CD4-positive, alpha-beta T cell treated with Interleukin-6 for 4 hours (primary cell): ENCODE measurements around the gene MRPL14.
A peak's percentile ranks its signal among the peaks of the same experiment; 100 is the strongest.

Source experiments
- DNase-seq: peaks from one replicate; pipeline ENCODE4 v3.0.0-alpha.2; 2020; ENCODE audit warnings: mixed read lengths

The MRPL14 gene

GRCh38 chr6:44127186-44128019, at the start of gene MRPL14, which contains the start of gene TMEM63B:
TSS of gene MRPL14 (minus strand) at chr6:44127452. CDS start at chr6:44116611, 10,841 bp downstream.
TSS of gene TMEM63B (plus strand) at chr6:44127554. CDS start at chr6:44134585, 7,031 bp downstream.
- DNase-seq: peak; percentile 89

GRCh38 chr6:44176130-44176761, 49.0 kb upstream of the MRPL14 start:
- no peak for DNase-seq

DNA sequence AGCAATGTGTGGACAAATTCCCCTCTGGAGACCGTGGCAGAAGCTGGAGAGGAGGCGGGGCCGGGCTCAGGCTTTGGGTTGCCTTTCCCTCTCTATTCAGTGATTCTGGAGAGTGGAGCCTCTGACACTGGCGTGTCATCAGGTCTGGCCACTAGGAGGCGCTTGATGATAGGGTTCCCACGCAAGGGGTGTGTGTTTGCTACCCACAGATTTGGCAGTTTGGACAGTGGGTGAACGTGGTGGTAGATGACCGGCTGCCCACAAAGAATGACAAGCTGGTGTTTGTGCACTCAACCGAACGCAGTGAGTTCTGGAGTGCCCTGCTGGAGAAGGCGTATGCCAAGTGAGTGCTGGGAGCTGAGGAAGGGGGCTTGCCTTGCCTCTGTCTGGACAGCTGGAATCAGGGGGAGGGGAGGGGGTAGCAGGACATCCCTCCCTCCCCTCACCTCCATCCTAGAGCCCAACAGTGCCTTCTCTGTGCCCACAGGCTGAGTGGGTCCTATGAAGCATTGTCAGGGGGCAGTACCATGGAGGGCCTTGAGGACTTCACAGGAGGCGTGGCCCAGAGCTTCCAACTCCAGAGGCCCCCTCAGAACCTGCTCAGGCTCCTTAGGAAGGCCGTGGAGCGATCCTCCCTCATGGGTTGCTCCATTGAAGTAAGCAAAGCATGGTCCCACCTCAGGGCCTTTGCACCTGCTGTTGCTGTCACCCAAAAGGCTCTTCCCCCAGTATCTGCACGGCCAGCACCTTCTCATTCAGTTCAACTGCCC, 45.7 kb upstream of the MRPL14 start:
- DNase-seq: peak; percentile 81

DNA sequence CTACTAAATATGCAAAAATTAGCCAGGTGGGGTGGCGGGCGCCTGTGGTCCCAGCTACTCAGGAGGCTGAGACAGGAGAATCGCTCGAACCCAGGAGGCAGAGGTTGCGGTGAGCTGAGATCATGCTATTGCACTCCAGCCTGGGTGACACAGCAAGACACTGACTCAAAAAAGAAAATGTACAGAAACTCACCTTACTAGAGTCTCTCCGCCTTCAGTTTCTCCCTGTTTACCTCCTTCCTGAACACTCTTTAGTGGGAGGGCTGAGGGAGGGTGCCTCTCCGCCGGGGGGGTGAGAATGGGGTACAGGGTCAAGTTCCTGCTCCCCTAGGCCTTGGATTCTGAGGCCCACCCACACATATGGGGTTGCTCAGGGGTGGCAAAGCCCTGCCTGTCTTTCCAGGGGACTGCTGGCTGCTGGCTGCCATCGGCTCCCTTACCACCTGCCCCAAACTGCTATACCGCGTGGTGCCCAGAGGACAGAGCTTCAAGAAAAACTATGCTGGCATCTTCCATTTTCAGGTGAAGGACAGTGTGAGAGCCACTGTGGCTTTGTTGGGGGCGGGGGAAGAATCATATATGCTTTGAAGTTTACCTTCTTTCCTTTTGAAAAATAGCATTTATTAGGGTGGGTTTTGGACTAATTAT, 44.8 kb upstream of the MRPL14 start:
- DNase-seq: no peak

GRCh38 chr6:44169886-44170570, 42.8 kb upstream of the MRPL14 start:
- no peak for DNase-seq

GRCh38 chr6:44169154-44169553, 41.9 kb upstream of the MRPL14 start:
- no peak for DNase-seq

DNA sequence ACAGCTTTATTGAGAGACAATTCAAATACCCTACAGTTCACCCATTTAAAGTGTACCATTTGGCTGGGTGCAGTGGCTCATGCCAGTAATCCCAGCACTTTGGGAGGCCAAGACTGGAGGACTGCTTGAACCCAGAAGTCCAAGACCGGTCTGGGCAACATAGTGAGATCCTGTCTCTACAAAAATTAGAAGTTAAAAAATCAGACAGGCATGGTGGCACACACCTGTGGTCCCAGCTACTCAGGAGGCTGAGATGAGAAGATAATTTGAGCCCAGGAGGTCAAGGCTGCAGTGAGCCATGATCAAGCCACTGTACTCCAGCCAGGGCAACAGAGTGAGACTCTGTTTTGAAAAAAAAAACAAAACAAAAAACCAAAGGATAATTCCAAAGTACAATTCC, 40.3 kb upstream of the MRPL14 start:
- no peak for DNase-seq

DNA sequence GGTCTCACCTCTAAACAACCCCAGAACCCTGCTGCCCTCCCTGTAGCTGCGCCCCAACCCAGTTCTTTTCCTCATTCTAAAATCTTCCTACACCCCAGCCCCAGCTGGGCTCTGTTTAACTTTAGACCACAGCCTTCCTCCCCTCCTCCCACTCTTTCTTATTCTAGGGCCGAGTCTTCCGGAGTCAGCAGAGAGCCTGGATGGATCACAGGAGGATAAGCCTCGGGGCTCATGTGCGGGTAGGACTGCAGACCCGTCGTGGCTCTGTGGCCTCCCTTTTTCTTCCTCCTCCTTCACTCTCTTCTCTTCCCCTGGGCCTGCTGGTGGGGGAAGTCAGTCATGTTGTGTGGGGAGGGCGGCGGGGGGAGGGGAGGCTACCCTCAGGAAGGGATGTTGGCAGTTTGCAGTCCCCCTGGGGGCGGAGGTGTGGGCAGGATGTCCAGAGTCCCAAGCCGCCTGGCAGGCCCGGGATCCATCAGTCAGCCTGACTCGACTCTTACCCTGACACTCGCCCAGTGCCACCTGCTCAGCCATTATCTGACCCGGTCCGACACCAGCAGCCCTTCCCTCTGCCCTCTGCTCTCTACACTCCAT, 39.4 kb upstream of the MRPL14 start:
- DNase-seq: no peak

- no peak for DNase-seq
Observed at GRCh38 chr6:44166116-44166515, 38.9 kb upstream of the MRPL14 start.

DNA sequence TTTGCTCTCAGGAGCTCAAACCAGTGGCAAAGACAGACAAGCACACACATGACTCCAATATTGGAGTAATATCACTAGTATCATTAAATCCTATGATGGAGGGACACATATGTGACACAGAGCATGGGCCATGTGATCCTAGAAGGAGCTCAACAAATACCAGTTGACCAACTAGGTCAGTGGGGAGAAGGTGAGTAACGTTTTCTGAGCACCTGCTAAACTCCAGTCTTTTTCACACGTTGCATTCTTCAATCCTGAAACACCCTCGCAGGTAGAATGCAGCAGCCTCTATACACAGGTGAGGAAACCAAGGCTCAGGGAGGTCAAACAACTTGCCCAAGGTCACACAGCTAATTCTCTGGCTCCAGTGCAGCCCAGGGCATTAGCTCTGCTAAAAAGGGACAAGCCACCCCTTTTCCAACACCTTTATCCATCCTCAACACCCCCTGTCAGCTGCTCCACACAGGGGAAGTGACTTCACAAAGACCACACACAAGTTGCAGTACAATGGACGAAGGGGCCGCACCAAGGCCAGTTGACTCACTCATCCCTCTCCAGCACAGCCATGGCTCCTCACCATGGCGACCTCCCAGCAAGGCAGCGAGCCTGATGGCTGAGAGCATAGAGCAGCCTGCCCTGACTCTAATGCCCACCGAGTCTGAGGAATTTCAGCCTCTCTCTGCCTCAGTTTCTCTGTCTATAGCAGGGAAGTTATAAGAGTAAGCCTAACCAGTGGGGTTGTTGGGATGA, 35.8 kb upstream of the MRPL14 start:
- DNase-seq: no peak

DNA sequence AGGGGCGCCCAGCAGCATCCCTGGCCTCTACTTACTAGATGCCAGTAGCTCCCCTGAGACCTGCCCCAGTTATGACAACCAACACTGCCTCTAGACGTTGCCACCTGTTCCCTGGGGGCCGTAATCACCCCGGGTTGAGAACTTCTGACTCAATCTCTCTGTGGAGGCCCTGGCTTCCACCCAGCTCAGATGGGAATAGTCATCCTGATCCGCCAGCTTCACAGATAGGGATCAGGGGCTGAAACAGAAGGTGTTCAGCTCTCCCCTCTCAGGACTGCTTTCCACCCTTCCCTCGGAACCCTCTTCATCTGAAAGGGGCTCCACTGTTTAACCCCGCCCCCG, 34.7 kb upstream of the MRPL14 start:
- no peak for DNase-seq

DNA sequence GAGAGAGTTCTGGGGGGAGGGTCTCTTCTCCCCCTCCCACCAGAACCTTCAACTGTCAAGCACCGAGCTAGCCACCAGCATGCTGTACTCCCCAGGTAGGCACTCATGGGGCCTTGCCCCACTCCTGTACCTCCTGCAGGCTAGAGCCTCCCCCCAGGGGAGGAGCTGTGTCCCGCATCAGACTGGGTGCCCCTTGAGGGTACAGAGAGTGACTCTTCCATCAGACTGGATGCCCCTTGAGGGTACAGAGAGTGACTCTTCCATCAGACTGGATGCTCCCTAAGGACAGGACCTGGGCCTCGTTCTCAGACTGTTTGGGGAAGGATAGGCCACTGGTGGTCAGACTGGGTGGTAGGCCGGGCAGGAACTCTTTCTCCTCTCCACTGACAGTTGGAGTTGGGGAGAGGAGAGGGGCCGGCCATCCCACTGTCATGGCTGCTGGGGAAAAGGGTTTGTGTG, 31.5 kb upstream of the MRPL14 start, which contains the start of gene CAPN11:
Gene CAPN11, plus strand, starts transcription at position 51 of the 459 bp plus-strand sequence. Its CDS starts 29 bp downstream, at position 80.
- no peak for DNase-seq

DNA sequence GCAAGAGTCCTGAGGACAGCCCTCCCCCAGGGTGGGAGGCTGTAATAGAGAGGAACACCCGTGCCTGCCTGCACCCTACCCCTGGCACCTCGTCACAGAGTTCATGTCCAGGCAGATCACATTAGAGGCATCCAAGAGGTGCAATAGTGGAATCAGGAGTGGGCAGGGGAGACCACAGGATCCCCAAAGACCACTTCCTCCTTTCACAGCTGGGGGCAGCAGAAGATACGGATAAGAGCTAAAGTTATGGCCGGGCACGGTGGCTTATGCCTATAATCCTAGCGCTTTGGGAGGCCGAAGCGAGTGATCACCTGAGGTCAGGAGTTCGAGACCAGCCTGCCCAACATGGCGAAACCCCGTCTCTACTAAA, 29.9 kb upstream of the MRPL14 start:
- DNase-seq: no peak

- DNase-seq: no peak
Observed at GRCh38 chr6:44156494-44157151, 29.4 kb upstream of the MRPL14 start.

GRCh38 chr6:44154067-44154466, 26.8 kb upstream of the MRPL14 start:
- no peak for DNase-seq

DNA sequence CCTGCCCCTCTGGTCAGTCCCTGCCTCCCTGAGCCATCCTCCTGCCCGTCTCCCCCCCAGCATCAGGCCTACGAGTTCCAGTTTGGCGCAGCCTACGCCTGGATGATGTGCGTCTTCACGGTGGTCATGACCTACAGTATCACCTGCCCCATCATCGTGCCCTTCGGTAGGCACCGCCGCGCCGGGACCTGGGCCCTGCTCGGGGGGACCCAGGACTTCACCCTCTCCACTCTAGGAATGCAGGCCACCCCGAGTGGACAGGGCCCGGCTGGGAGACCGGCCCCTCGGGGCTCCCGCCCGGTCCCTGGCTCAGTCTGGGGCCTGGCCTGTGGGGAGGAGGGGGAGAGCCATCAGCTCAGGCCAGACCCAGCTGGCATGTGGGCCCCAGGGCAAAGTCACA, 25.3 kb upstream of the MRPL14 start:
- no peak for DNase-seq

GRCh38 chr6:44152109-44152461, 24.8 kb upstream of the MRPL14 start:
- DNase-seq: no peak

- DNase-seq: peak; percentile 78
Observed at GRCh38 chr6:44151348-44152108, 24.3 kb upstream of the MRPL14 start.

GRCh38 chr6:44150317-44150917, 23.2 kb upstream of the MRPL14 start:
- no peak for DNase-seq
